Spleen (tissue), 7 donors: ENCODE results near the gene FOXC2.

Experiments used
- CTCF ChIP-seq, 11 experiments: fragments of 200-600 bp in 7 of 11; fragments of 450-650 bp in 4 of 11; sonication (generic) in 4 of 11; IDR thresholded peaks in 8 of 11; conservative IDR thresholded peaks in 3 of 11; 1 replicate in 7 of 11; 2 replicates in 4 of 11; pipeline versions ENCODE4 v1.4.0 to v1.8.0; 2016 to 2021; ENCODE audit warnings: antibody characterized with exemption in 11 of 11, inconsistent platforms in 4 of 11, mild to moderate bottlenecking in 1 of 11
- POLR2A ChIP-seq, 3 donors: fragments of 450-650 bp; IDR thresholded peaks; one replicate each; pipeline ENCODE4 v1.5.1; 2017; ENCODE audit warnings: antibody characterized with exemption in 3 of 3, mild to moderate bottlenecking in 1 of 3
- POLR2AphosphoS5 ChIP-seq, 3 donors: sonication (generic); formaldehyde crosslinking; IDR thresholded peaks; one replicate each; pipeline ENCODE4 v1.5.1; 2017; ENCODE audit warnings: antibody characterized with exemption in 3 of 3
- donor health status: DM: no; HTN: no; CAD: no; lungs with moderate emphysema.
- donor health status: DM: no; HTN: no; CAD: no.
- donor health status: DM: no; HTN: no; CAD: no.

- no peak for TF ChIP-seq CTCF (IDR thresholded peaks at IDR 0.05 in 8 of 11, conservative IDR thresholded peaks at IDR 0.05 in 3 of 11)
- no peak for TF ChIP-seq POLR2AphosphoS5 (IDR thresholded peaks at IDR 0.05)
- TF ChIP-seq POLR2A (IDR thresholded peaks at IDR 0.05): no peak
These were observed 19.4 kb downstream of the FOXC2 start for GRCh38 chr16:86585821-86586611.
